Stimulated activated CD4-positive, alpha-beta T cell treated with anti-CD3 and anti-CD28 coated beads, Interleukin-2, amount 100 ng/mL, for 48 hours (primary cell): Measurements from ENCODE around the gene NFATC2.
A peak's percentile ranks its signal among the peaks of the same experiment; 100 is the strongest.
"Not testable (repeated sequence)": the region's sequence is repeated elsewhere in the genome, so short reads cannot be mapped to it uniquely, and the experiment has no call there.

Source experiments
- DNase-seq, 2 donors: peaks; one replicate each; pipeline ENCODE4 v3.0.0-alpha.2; 2020

The NFATC2 gene

DNA sequence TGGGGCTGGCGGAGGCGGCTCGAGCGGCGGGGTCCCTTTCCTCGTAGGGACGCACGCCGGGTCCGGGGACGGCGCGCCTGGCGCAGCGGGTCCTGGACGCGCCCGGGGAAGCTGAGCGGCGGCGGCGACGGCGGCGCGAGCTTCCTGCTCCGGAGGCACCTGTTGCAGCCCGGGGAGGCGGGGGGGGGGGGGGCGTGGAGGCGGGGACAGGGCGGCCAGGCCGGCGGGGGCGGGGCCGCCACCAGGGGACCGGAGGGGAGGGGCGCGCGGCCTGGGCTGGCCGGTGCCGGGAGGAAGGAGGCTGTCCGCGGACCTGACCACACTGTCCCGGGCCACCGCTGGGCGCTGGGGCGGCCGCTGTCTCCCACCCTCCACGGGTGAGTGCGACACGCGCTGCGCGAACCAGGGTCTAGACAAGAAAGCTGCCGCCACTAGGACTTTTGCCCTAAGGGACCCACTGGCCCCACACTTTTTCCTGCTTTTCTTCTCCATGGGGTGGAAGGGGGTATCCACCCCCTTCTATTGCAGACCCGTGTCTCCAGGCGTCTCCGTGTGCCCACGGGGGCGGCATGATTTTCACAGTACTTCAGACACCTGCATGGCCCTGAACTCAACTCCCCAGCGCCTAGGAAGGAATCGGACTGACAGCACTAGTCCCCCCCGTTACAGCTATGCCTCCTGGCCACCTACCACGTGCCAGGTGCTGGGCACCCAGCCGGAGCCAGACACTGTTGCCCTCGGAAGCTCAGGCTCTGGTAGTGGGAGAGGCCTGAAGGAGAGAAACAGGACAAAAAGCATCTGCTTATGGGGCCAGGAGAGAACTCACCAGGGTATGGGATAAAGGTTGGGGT is at the start of gene NFATC2:
NFATC2 (minus strand) TSS at position 149 of the 851 bp plus-strand sequence. CDS start 220 bp downstream, outside the sequence.
- no peak for DNase-seq

DNA sequence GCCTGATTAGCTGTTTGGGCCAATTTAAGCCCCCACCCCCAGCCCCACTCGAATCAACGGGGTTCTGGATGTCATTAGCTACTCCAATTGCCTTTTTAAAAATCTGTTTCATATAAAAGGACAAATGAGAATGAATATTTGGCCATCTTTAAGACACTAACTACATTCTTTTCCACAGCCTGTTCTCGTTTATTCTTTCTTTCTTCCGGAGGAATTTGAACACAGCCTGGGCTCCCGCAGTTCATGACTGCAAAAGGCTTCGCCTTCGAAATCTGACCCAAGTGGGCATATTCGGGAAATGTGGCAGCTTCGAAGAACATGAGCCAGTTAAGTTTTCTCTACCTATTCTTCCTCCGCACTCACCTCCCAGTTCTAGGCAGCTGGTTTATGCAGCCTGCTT is 49.4 kb upstream of the NFATC2 start:
- DNase-seq = no peak

DNA sequence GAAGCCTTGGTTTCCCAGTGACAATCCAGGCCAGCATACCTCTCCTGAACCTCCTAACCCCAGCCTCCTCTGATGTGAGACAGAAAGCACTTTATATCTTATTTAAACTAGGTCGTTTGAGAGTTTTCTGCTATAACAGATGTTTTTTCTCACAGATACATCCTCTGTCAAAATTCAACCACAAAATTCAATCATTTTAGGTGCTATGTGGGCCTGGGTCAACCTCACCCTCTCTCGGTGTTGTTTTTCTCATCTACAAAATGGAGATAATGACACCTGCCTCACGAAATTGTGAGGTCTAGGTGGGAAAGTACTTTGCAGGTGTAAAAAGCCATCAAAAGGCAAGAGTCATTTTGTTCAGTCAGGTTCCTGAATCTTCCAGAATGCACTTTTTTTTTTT is 46.2 kb upstream of the NFATC2 start:
- DNase-seq = no peak

DNA sequence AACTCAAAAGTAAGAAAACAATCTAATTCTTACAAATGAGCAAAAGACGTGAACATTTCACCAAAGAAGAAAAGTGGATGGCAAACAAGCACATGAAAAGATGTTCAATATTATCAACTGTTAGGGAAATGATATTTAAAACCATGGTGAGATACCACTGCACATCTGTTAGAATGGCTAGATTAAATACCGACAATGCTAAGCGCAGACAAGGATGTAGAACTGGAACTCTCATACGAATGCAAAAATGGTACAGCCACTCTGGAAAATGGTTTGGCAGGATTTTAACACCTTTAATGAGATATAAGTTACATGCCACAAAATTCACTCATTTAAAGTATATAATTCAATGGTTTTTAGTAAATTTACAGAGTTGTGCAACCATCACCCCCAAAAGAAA is 44.6 kb upstream of the NFATC2 start:
- no peak for DNase-seq

DNA sequence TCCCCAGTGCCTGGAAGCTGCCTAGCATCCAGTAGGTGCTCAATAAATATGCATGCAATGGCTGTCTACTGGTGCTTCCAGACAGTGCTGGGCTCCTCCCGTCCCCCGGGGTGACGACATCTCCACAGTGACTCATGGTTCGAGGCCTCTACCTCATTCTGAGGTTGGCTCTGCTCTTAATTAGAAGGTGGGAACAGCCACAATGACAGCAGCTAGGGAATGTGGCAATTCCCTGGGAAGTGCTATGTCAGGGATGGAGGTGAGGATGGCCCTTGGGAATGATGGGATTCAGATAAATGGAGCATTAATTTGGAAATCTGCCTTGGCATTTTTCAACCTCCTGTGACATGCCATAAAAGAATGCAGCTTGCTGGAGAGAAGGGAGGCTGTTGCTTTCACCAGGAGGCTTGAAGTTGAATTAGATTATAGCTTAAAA is 43.5 kb upstream of the NFATC2 start:
- no peak for DNase-seq

DNA sequence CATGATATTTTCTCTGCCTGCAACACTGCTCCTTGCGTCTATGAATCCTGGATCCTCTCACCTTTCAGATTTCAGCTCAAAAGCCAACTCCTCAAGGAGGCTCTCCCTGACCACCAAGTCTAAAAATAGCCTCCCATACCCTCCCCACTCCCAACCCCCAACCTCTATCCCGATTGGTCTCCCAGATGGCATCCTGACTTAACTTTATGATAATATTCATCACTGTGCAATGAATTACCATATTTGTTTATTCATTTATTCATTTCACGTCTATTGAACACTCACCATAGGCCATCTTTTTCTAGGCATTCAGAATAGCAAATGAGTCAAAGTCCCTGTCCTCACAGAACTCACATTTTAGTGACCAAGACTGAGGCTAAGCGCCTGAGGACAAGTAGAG is 42.6 kb upstream of the NFATC2 start:
- DNase-seq = no peak

DNA sequence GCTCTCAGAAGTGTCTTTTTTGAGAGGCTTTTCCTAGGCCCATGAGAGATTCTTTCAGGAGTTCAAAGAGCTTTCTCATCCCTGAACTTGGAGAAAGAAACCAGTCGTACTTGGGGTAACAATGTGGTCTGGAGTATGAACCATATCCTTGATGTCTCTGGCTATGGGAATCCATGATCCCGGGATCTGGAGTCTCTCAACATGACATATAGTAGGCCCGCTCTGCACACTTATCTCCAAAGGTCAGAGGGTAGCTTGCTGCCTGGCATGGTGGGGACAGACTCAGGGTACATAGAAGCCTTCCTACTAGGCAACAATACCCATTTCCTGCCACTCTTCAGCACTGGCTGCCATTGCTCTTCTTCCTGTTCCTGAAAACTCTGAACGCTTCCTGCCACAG is 42.2 kb upstream of the NFATC2 start:
- no peak for DNase-seq

DNA sequence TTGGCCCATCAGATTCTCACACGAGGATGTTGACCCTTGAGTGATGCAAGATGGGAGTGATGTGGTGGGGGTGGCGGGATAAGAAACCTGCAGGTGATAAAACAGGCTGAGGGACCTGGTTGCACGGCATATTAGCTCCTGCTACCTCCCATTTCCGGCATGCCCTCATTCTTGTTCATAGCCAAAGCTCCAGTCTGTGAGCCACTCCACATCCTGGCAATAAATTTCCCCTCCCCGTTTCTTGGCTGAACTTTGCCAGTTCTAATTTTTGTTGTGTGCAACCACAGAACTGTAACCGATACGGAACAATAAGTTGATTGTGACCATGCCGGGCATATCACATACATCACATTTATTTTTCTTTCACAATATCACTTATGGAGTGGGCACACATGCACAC is 41.6 kb upstream of the NFATC2 start:
- no peak for DNase-seq

DNA sequence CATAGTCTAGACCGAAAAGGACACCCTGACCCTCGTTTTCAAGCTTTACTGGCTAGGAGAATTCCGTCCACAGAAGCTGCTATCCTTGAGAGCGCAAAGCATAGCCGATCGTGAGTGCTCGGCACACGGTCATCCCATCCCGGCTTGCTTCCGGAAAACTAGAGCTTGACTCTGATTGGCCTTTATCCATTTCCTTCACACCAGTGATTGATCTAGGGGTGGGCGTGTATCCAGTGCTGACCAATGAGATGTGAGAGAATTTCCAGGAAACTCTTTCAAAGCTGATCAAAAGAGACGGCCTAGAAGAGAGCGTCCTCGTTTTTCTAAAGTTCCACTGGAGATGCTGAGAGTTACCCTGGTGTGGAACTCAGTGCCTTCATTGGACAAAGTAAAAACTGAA is 41.0 kb upstream of the NFATC2 start:
- no peak for DNase-seq

DNA sequence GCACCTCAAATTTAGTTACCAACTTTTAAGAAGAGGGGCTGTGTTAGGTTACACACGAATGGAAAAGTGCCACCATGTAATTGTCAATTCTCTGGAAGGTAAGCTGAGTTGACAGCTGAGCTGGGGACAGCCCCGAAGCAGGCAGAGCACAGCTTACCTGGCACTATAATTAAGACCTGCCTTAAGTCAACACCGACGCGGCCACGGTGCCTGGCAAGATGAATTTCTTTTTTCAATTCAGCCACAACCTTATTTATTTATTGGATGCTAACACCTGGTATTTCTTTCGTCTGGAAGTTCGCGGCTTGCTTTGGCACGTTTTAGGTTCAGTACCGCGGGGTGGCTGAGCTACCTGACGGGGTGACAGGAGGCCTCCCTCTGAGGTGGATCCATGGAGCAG is 40.6 kb upstream of the NFATC2 start:
- DNase-seq = no peak

DNA sequence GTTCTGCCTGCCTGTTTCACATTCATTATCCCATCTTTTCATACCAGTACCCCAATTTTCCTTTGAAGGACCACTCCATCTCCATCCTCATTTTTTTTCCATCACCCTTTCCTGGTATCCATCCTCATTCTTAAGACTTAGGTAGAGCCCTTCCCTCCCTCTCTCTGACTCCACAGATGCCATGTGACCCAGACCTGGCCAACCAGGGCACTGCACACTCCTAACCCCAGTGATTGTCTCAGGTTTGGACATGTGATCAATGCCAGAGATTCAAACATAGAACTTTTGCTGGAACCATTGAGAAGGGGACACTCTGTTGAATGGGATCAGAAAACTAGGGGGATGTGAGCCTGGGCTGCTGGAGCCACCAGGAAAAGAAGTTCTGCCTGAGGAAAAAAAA is 39.1 kb upstream of the NFATC2 start:
- no peak for DNase-seq

DNA sequence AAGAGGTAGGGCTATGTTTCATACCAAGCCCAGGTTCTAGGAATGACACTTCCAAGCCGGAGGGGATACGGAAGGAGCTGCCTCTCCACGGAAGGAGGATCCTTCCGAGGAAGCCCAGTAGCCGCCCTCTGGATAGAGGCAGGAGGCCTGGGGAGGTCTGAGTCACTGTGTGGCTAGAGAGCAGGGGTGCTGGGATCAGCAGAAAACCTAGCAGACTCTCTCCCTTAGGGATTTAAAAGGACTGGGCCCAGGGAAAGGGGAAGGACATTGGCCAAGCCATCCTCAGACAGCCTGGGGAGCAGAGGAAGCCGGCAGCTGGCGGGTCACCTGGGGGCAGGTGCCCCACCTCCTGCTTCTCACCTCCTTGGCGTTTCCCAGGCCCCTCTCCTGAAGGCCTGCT is 36.6 kb upstream of the NFATC2 start:
- no peak for DNase-seq

DNA sequence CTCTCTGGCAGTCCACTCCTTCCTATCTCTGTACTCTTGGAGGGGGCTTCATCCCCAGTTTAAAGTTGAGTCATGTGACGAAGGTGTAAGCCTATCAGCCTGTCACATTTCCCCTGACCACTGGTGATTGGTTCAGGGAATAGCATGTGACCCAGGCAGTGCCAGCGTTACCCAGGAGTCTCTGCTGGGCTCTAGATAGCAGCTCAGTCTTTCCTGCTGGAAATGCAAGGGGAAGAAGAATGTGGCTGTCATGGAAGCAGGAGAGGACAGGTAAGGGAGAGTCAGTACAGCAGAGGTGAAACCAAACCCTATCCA is 35.6 kb upstream of the NFATC2 start:
- no peak for DNase-seq

DNA sequence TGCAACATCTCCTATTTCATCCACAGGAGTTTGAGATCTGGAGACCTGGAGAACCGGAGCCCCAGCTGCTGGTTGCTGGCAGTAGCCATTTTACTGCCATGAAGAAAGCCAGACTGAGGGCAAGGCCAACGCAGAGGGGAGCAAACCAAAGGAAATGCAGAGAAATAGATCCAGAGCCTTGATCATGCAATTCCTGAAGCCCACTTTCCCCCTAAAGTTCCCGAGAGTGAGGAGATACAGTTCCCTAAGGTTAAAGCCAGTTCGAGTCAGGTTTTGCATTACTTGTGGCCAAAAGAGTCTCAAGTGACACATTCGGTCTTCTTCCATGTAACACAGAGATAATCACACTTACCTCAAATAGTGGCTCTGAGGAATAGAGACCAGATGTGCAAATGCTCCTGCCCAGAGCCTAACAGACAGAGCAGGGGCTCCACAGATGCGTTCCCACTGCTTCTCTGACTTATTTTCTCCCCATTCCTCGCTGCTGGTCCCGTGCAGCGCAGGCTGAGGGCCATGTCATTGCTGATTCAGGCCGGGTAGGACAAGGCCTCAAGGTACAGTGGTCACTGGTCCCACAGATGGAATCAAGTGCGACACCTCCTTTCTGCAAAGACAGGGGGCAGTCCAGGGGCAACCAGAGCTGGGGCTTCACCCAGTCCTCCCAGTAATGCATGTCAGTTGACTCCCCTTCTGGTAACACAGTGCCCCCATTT is 35.1 kb upstream of the NFATC2 start:
- no peak for DNase-seq

DNA sequence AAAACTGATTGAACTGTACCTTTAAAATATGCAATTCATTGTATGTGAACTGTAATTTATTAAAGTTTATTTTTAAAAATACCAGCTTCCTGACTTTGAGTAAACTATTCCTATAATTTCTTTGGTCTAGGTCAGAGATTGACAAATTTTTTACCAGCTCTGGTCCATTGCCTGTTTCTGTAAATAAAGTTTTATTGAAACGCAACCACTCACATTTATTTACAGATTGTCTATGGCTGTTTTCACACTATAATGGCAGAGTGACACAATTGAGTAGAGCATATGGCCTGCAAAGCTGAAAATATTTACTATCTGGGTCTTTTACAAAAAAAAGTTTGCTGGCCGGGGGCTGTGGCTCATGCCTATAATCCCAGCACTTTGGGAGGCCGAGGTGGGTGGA is 33.0 kb upstream of the NFATC2 start:
- no peak for DNase-seq

DNA sequence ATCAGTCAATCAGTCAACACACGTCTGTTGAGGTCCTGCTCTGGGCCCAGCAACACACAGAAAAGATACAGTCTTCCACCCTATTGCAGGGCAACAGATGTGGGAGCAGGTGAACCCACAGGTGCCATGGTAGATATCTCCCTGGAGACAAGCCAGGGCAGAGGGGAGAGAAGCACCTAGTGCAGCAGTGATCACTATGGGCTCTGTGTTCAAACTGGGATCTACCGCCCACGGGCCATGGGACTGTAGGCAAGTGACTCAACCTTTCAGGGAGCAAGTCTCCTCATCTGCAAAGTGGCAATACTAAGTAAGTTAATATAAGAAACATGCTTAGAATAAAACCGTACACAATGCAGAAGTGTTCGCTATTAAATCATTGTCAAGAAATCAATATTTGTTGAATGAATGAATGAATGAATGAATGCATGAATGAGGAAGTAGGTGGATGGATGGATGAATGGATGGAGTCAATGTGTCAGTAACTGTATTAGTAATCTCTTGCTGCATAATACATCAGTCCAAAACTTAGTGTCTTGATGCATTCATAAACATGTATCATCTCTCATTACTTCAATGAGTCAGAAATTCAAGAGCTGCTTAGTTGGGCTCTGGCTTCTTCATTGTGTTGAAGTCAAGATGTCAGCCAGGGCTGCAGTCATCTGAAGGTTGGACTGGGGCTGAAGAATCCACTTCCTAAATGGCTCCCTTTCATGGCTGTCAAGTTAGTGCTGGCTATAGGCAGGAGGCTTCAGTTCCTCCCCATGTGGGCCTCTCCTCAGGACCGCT is 31.9 kb upstream of the NFATC2 start:
- peak; percentile 28 to 34 for DNase-seq

DNA sequence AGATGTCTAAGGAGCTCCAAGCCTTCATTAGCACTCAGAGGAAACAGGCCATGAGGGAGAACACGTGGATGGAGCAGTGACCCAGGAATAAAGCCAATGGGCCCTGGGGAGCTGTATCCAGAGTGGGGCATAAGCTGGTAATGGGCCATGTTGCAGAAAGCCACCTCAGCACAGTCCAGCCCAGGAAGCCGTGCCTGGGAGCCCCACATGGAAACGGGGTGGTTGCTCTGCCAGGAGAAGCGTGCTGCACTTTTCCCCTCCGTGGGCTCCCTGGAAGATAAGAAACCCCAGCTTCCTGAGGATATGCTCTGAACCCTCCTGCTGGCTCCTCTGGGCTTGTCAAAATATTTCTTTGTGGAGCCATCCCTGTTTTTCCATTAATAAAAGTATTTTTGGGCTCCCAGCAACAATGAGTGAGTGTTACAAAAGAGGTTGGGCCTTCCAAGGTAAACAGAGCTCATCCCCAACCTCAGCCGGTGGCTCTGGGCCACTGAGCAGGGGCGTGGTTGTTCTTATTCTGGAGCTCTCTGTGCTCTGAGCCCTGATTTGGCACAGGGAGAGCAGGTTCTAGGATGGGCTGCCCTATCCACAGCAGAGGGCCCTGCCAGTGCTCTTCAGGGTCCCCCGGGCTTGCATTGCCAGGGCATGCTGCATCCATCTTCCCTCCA is 31.2 kb upstream of the NFATC2 start:
- no peak for DNase-seq

DNA sequence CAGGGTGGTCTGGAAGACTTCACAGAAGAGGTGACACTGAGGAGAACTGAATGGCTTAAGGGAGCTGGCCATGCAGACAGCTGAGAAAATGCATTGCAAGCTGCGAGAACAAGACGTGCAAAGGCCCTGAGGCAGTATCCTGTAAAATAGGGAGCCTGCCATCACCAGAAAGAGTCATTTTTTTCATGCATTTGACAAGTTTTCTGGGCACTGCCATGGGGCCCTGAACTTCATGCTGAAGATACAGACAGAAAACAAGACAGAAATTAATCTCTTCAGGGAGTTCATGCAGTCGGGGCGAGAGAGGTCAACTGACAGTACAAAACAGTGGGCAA is 28.9 kb upstream of the NFATC2 start:
- DNase-seq = no peak

DNA sequence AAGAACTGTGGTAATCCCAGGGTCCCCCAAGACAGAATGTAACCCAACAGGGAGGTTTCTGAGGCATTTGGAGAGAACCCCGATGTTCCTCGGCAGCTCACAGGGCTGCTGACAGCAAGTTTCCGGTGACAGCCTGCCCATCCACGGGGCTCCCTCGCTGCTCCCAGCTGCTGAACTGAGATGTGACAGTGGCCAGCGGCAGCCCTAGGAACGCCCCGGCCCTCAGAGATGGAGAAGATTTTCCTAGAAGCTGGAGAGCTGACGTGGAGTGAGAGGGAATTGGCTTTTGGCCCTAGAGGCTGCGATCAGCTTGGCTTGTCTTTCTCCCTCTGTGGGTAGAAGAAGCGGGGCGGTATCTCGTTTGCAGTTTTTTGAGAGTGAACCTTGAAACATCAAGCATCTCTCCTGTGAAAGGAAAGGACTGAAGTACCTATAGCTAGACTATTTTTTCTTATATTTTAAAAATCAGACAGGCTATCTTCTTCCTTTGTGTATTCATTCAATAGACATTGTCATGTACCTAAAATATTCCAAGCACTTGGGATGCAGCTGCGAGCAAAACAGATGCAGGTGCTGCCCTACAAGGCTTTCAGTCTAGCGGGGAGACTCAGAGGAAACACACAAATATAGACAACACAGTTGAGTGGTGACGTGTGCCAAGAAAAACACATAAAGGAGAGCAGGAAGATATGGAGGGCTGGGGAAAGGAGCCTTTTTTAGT is 28.4 kb upstream of the NFATC2 start:
- no peak for DNase-seq

DNA sequence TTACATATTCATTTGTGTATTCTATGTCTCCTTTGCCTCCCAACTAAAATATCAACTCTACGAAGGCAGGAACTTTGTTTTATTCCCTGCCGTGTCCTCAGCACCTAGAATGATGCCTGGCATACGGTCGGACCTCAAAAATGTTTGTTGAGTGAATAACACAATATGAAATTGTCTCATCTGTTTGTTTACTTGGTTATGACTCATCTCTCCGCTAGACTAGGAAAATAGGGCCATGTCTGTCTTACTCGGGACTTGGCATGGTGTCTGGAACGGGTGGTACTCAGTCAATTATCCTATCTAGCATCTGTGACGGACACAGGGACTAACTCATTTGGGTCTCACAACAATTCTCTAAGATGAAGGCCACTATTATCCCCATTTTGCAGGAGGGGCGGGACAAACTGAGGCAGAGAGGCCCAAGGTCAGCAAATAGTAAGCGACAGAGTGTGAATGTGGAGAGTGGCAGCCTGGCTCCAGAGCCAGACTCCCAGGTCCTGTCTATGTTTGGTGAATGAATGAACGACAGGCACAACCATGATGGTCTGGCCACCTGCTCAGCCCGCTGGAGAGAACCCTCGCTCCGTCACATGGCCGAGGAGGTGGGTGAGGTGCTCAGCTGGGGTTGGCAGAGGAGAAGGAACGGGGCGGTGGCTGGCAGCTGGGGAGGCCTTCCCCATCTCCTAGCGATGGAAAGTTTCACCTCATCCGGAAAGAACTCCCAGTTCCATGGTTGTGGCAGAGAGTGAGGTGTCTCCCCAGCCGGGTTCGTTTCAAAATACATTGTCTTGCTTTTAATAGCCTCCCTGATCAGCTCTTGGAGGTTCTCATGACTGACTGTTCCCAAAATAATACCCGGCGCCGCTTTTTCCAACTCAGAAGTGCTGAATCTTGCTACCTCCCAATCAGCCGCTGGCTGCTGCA is 27.6 kb upstream of the NFATC2 start:
- DNase-seq = no peak

DNA sequence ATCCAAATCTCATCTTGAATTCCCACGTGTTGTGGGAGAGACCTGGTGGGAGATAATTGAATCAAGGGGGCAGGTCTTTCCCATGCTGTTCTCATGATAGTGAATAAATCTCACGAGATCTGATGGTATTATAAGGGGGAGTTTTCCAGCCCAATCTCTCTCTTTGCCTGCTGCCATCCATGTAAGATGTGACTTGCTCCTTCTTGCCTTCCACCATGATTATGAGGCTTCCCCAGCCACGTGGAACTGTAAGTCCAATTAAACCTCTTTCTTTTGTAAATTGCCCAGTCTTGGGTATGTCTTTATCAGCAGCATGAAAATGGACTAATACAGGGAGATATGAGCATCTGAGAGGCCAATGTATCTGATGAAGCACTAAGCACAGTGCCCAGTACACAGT is 26.0 kb upstream of the NFATC2 start:
- not testable (repeated sequence) for DNase-seq

DNA sequence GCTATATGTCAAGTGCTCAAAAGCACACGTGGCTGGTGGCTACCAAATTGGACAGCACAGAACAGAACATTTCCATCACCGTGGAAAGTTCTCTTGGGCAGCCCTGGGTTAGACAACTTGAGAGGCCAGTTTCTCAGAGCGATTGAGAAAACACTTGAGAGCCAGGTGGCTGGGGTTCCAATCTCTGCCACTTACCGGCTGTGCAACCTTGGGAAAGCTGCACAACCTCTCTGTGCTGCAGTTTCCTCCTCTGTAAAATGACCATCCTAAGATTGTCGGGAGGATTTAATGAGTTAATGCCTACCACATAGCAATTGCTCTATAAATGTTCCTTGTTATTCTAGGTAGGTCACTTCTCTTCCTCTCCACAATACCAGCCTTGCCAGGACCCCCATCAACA is 25.1 kb upstream of the NFATC2 start:
- DNase-seq = no peak
